HG02973 (cell line): ENCODE data around the gene TSPEAR.

Experiments
- ATAC-seq: cut with Tn5 transposase; IDR thresholded peaks from one replicate; pipeline ENCODE4 v1.9.1; 2021; ENCODE audit warnings: moderate library complexity; ENCODE audit not compliant: unreplicated experiment

Gene TSPEAR

GRCh38 chr21:44723177-44724131 is 12.1 kb upstream of the TSPEAR start:
- ATAC-seq, result no peak

DNA sequence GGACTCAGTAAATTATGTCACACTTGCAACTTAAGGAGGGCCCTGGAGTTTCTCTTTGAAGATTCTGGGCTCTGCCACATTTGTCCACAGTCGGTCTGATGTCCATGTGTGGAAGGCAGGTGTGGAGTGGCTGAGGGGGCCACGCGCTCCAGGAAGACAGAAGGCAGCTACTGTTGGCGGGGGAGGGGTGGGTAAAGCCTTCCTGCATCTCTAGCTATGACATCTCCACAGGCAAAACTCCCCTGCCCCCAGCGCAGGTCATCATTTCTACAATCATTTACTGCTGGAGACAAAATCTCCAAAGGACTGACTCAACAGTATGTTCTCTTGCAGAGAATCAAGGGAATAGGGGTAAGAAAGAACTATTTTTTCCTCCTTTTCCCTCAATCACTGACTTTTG is 11.4 kb upstream of the TSPEAR start:
- no peak for ATAC-seq

- ATAC-seq, result no peak
Observed at GRCh38 chr21:44720170-44720569, 8.8 kb upstream of the TSPEAR start.

DNA sequence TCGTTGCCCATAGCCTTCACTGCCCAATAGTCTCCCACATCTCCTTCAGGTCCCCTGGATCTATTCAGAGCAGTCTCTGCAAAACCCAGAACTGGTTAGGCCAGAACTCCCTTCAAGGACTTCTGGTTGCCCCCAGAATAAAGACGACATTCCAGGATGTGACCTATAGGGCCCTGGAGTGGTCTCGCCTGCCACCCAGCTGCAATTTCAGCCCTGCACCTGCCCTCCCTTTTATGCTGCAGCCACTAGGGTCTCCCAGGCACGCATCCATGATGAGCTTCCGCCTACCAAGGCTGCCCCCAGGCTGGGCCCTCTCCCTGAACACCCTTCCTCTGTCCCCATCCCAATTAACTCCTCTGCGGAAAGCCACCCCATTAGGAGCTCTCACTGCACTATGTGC is 7.2 kb upstream of the TSPEAR start:
- ATAC-seq, result no peak

DNA sequence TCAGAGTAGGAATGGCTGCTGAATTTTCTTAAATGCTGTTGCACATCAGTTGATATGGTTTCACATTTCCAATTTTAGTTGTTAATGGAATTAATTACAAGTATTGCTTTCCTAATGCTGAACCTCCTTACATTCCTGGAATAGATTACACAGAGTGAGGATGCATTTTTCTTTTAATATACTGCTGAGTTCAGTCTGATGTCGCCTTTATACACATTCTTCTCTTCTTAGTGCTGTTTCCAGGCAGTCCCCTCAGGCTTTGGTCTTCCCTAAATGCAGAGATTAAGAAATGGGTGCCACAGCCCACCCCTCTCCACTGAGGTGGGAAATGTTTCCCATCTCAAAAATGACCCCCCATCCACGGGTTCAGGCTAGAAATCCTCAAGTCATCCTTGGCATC is 6.7 kb upstream of the TSPEAR start:
- no peak for ATAC-seq

GRCh38 chr21:44716984-44717383 is 5.6 kb upstream of the TSPEAR start:
- ATAC-seq, result no peak

DNA sequence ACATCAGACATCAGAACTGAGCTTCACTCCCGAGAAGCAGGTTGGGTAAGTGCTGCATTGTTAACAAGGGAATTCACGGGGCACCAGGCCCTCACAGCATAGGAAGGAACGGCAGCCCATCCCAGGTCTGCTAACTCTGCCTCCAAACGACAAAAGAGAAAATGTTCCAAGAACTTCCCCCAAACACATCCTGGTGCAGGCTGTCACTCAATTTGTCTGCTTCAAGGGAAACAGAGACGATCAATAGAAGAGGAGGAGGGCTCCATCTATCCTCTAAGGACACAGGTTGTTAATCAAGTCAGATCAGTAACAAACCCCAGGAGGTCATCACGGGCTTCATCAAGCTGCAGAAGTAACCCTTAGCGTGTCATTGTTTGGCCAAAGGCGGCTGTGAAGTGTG is 3.5 kb upstream of the TSPEAR start:
- no peak for ATAC-seq

DNA sequence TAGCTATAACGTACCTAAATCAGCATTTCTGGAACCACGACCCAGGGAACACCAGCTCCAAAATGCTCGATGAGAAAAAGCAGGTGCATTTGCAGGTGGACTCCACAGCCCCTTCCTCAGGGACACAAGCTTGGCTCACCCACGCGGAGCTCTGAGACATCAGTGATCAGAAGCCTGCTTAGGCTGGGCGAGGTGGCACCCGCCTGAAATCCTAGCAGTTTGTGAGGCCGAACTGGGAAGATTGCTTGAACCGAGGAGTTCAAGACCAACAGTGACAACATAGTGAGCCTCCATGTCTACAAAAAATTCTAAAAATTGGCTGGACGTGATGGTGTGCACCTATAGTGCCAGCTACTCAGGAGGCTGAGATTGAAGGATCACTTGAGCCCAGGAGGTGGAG is 2.5 kb upstream of the TSPEAR start:
- ATAC-seq, result no peak

GRCh38 chr21:44713130-44713529 is 1.8 kb upstream of the TSPEAR start:
- ATAC-seq, result no peak

DNA sequence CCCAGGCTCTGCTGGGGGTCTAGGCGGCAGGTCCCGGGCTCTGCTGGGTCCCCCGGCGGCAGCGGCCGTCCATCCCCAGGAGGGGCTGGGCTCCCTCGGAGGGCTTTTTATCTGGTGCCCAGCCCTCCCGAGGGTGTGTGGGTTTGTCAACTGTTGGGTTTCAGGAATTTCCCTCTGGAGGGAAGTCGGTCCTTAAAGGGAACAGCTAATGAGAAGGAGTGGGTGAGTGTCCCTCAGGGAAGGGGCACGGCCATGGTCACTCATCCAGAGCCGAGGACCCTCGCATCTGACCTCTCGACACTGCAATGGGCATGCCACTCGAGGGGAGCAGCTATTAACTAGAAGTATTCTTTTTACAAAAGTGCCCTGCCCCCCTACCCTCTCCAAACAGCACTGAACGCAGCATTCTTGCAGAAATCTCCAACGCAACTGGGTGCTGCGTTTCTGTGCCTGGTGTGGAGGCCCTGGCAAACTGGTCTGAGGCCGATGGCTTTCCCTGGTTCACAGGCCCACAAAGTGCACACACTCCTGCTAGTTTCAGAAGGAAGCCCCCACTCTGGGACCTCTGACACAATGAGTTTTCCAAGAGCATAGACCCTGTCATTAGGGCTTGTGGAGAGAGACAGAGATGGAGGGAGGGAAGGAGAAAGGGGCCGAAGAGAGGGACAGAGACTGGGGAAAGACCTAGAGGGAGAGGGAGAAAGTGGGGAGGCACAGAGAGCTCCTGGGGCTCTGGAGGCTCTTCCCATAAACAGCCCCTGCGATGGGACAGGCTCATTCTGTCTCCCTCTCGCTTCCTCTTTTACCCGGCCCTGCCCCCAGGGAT is 1.0 kb upstream of the TSPEAR start:
- ATAC-seq, result no peak

DNA sequence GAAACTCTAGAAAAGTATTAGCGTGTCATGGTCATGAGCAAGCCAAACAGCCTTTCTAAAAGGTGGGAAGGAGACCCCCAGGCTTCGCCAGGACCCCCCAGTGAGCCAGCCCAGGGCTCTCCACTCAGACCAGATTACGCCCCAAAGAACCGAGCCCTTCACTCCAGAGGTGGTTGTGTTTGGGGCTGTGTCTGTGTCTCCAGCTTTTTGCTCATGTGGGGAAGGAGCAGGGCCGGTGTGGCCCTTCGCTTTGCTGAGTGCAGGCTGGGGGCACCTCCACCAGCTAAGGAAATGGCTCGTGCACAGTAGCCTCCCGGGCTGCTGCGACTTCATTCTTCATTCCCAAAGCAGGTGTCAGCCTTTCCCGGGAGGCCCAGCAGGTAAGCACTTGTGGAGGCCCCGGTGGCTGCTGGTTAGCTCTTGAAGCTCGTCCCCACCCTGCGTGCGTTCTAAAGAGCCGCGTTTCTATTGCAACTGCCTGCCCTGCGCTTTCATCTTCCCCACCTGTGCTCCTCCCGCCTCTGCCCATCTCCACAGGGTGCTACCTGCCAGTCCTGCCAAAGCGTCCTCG is 531 bp downstream of the TSPEAR start:
- no peak for ATAC-seq

GRCh38 chr21:44710294-44710665 is 1.1 kb downstream of the TSPEAR start:
- ATAC-seq, result no peak

GRCh38 chr21:44709426-44710293 is 1.7 kb downstream of the TSPEAR start:
- no peak for ATAC-seq

GRCh38 chr21:44708866-44709425 is 2.4 kb downstream of the TSPEAR start:
- ATAC-seq, result no peak

DNA sequence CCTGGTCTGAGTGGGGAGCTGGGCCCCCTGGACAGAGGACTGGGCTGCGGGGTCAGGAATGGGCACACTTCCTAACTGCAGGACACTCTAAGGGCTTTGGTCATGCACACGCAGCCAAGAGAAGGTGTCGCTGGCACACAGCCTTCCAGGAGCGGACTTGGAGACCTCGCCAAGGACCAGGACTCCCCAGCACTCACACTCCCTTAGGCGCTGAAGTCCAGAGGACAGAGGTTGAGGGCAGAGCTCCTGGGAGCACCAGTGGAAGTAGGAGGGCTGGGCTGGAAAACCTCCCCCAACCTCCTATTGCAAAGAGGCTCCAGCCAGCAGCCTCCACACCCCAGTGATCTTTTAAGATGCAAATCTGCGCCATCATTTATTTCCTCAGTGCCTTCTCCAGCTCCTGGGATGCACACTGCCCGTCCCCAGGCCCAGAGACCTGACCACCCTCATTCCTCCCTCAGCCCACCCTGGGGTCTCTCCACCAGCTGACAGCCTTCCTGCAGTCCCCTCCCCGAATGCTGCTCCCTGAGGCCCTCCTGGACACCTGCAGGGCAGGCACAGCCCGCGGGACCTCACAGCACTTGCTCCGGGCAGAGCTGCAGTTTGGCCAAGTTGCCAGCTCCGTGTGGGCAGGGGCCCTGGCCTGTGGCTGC is 3.0 kb downstream of the TSPEAR start:
- ATAC-seq, result no peak

GRCh38 chr21:44706706-44707581 is 4.4 kb downstream of the TSPEAR start:
- no peak for ATAC-seq

DNA sequence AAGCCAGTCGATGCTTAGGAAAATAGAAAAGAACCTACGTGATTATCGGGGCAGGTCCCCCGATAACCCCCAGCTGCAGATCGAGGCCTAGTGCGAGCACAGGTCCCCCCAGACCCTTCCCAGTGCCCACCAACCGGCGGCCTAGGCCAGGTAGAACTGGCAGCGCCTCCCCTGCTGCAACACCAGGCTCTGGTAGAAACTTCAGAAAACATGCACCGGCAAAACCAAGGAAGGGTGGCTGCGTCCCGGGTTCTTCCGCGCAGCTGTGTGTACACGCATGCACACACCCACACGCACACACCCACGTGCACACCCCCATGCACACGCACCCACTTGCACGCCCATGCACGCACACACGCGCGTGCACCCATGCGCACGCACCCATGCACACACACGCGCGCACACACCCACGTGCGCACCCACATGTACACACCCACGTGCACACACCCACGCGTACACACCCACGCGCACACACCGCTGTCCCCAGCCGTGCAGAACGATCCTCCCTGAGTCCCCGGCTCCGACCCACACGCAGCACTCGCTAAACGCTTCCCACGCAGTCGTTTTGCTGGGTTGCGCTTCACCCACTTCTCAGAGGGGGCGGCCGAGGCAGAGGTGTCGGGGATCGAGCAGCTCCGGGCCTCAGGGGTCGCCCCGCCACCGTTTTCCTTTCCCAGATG is 5.2 kb downstream of the TSPEAR start:
- ATAC-seq, result no peak

GRCh38 chr21:44704636-44705001 is 6.8 kb downstream of the TSPEAR start:
- ATAC-seq, result no peak
